Measurements from ENCODE around the gene MESP1.

MESP1 gene

GRCh38 chr15:89797678-89798201, 46.7 kb upstream of the MESP1 start:
- Histone ChIP-seq H3K4me1 (ENCODE audit: low read length) (no peaks in the 10 kb centered on the region), H3F3A (ENCODE audit: insufficient read depth, low read length) (no peaks in the 10 kb centered on the region), H3K4me3 (ENCODE audit: low read length) (no peak overlapping the region), H3K9me2 (replicated peaks; ENCODE audit: insufficient read depth, low read length) (no peaks in the 10 kb centered on the region), H3K27ac (ENCODE audit: low read length) (no peak overlapping the region), H3K9me3 (replicated peaks; ENCODE audit: insufficient read depth, low read length) (no peaks in the 10 kb centered on the region), H3K4me2 (ENCODE audit: low read depth, low read length) (no peak overlapping the region), H3K27me3 (replicated peaks; ENCODE audit: insufficient read depth, low read length) (no peaks in the 10 kb centered on the region), H3K79me2 (ENCODE audit: low read length) (no peaks in the 10 kb centered on the region), H2AFZ (ENCODE audit: low read length) (no peak overlapping the region), H3K36me3 (replicated peaks; ENCODE audit: insufficient read depth, low read length) (no peaks in the 10 kb centered on the region), H3K9ac (ENCODE audit: low read length) (no peak overlapping the region), H4K20me1 (ENCODE audit: insufficient read depth, low read length) (no peaks in the 10 kb centered on the region)
- TF ChIP-seq EZH2 (optimal IDR thresholded peaks at IDR 0.05; ENCODE audit: low read depth, low read length) = no peak
- DNase-seq = no peak

GRCh38 chr15:89795996-89796395, 44.9 kb upstream of the MESP1 start:
- no peaks in the 10 kb centered on the region for H3K79me2 ChIP-seq (ENCODE audit: low read length)
- no peak for DNase-seq
- no peaks in the 10 kb centered on the region for H3K9me3 ChIP-seq (replicated peaks; ENCODE audit: insufficient read depth, low read length)
- H3K4me3 ChIP-seq (ENCODE audit: low read length) = no peak overlapping the region
- H3K9ac ChIP-seq (ENCODE audit: low read length) = no peak overlapping the region
- H3K4me1 ChIP-seq (ENCODE audit: low read length) = no peaks in the 10 kb centered on the region
- H3K27ac ChIP-seq (ENCODE audit: low read length) = no peak overlapping the region
- no peak overlapping the region for H3K4me2 ChIP-seq (ENCODE audit: low read depth, low read length)
- no peaks in the 10 kb centered on the region for H3K27me3 ChIP-seq (replicated peaks; ENCODE audit: insufficient read depth, low read length)
- H3F3A ChIP-seq (ENCODE audit: insufficient read depth, low read length) = no peaks in the 10 kb centered on the region
- H4K20me1 ChIP-seq (ENCODE audit: insufficient read depth, low read length) = no peaks in the 10 kb centered on the region
- no peak for TF ChIP-seq EZH2phosphoT487 (IDR thresholded peaks at IDR 0.05; ENCODE audit: low read length)
- H3K9me2 ChIP-seq (replicated peaks; ENCODE audit: insufficient read depth, low read length) = no peaks in the 10 kb centered on the region
- H3K36me3 ChIP-seq (replicated peaks; ENCODE audit: insufficient read depth, low read length) = no peaks in the 10 kb centered on the region
- no peak overlapping the region for H2AFZ ChIP-seq (ENCODE audit: low read length)

GRCh38 chr15:89794627-89795241, 43.7 kb upstream of the MESP1 start:
- Histone ChIP-seq H3K9me3 (replicated peaks; ENCODE audit: insufficient read depth, low read length) (no peaks in the 10 kb centered on the region), H3K36me3 (replicated peaks; ENCODE audit: insufficient read depth, low read length) (no peaks in the 10 kb centered on the region), H2AFZ (ENCODE audit: low read length) (no peak overlapping the region), H3K4me2 (ENCODE audit: low read depth, low read length) (no peak overlapping the region), H3K9me2 (replicated peaks; ENCODE audit: insufficient read depth, low read length) (no peaks in the 10 kb centered on the region), H3F3A (ENCODE audit: insufficient read depth, low read length) (no peaks in the 10 kb centered on the region), H3K27ac (ENCODE audit: low read length) (no peak overlapping the region), H3K4me1 (ENCODE audit: low read length) (no peaks in the 10 kb centered on the region), H3K27me3 (replicated peaks; ENCODE audit: insufficient read depth, low read length) (no peaks in the 10 kb centered on the region), H4K20me1 (ENCODE audit: insufficient read depth, low read length) (no peaks in the 10 kb centered on the region), H3K9ac (ENCODE audit: low read length) (no peak overlapping the region), H3K4me3 (ENCODE audit: low read length) (no peak overlapping the region), H3K79me2 (ENCODE audit: low read length) (no peaks in the 10 kb centered on the region)
- DNase-seq = no peak
- TF ChIP-seq EZH2phosphoT487 (IDR thresholded peaks at IDR 0.05; ENCODE audit: low read length) (no peak), CTCF (IDR thresholded peaks at IDR 0.05; ENCODE audit: low read length) (no peak), EZH2 (optimal IDR thresholded peaks at IDR 0.05; ENCODE audit: low read depth, low read length) (no peak)

- TF ChIP-seq EZH2 (optimal IDR thresholded peaks at IDR 0.05; ENCODE audit: low read depth, low read length) (no peak), CTCF (IDR thresholded peaks at IDR 0.05; ENCODE audit: low read length) (no peak), EZH2phosphoT487 (IDR thresholded peaks at IDR 0.05; ENCODE audit: low read length) (no peak)
These were observed 41.2 kb upstream of the MESP1 start for GRCh38 chr15:89792106-89792805.

More at GRCh38 chr15:89792106-89792805, 41.2 kb upstream of the MESP1 start:
- no peak overlapping the region for H3K9ac ChIP-seq (ENCODE audit: low read length)
- H3K9me3 ChIP-seq (replicated peaks; ENCODE audit: insufficient read depth, low read length) = no peaks in the 10 kb centered on the region
- no peak overlapping the region for H3K27ac ChIP-seq (ENCODE audit: low read length)
- no peaks in the 10 kb centered on the region for H3K36me3 ChIP-seq (replicated peaks; ENCODE audit: insufficient read depth, low read length)
- no peak overlapping the region for H2AFZ ChIP-seq (ENCODE audit: low read length)
- H3K9me2 ChIP-seq (replicated peaks; ENCODE audit: insufficient read depth, low read length) = no peaks in the 10 kb centered on the region
- DNase-seq = no peak
- H4K20me1 ChIP-seq (ENCODE audit: insufficient read depth, low read length) = no peaks in the 10 kb centered on the region
- no peaks in the 10 kb centered on the region for H3K79me2 ChIP-seq (ENCODE audit: low read length)
- no peak overlapping the region for H3K4me3 ChIP-seq (ENCODE audit: low read length)
- no peaks in the 10 kb centered on the region for H3K27me3 ChIP-seq (replicated peaks; ENCODE audit: insufficient read depth, low read length)
- no peaks in the 10 kb centered on the region for H3F3A ChIP-seq (ENCODE audit: insufficient read depth, low read length)
- H3K4me2 ChIP-seq (ENCODE audit: low read depth, low read length) = no peak overlapping the region
- no peaks in the 10 kb centered on the region for H3K4me1 ChIP-seq (ENCODE audit: low read length)
